Activated gamma-delta T cell treated with Interleukin-2 at 50 U/mL for 16 hours (primary cell): ENCODE data around the gene ACER3.
"Not testable (repeated sequence)": the region's sequence is repeated elsewhere in the genome, so short reads cannot be mapped to it uniquely, and the experiment has no call there.

ENCODE experiments used
- DNase-seq: peaks from one replicate; pipeline ENCODE4 v3.0.0-alpha.2; 2020

ACER3 gene

DNA sequence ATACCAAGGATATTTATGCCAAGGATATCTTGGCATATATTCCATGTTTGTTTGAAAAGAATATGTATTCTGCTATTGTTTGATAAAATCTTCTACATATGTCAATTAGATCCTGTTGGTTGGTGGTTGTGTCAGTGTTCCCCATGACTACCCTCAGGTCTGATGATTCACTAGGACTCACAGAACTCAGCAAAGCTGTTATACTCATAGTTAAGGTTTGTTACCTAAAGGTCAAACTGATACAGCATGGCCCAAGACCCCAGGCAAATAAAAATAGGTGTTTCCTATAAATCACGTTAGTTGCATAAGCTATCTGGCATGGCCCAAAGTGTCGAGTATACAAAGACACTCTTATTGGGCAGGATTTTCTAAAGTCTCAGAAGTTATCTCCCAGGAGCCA is 143.2 kb downstream of the ACER3 start:
- no peak for DNase-seq

DNA sequence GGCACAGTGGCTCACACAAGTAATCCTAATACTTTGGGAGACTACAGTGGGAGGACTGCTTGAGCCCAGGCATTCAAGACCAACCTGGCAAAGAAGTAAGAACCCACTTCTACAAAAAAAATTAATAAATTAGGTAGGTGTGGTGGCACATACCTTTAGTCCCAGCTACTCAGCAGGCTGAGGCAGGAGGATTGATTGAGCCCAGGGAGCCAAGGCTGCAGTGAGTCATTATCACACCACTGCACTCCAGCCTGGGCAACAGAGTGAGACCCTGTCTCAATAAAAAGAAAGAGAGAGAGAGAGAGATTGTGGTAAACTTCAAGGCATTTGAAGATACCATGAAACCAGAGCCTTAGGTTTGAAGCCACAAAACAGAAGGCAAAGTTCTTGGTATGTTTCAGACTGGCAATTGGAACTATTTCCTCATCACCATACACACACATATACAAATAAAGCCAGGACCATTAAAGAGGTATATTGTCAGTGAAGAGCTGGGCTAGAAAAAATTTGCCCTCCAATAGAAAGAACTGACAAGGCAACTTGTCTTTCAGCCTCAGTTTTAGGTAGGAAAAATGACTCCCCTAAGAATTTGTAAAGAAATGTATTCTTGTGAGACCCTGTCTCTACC is 148.9 kb downstream of the ACER3 start:
- no peak for DNase-seq

DNA sequence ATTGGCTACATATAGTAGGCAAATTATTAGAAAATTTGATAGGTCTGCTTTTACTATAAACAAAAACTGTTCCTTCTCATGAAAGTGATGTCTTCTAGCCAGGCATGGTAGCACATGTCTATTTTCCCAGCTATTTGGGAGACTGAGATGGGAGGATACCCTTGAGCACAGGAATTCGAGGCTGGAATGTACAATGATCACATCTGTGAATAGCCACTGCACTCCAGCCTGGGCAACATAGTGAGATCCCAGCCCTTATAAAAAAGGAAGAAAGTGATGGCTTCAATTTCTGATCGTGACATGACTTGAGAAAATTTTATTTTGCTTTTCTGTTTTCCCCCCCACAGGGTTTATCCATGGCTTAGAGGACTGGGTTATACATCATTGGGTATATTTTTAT is 154.0 kb downstream of the ACER3 start:
- no peak for DNase-seq

- not testable (repeated sequence) for DNase-seq
Measured at GRCh38 chr11:77018396-77018924, 157.7 kb downstream of the ACER3 start.

GRCh38 chr11:77019976-77020595 is 159.4 kb downstream of the ACER3 start:
- no peak for DNase-seq

- no peak for DNase-seq
Measured at GRCh38 chr11:77020734-77021133, 160.0 kb downstream of the ACER3 start.

DNA sequence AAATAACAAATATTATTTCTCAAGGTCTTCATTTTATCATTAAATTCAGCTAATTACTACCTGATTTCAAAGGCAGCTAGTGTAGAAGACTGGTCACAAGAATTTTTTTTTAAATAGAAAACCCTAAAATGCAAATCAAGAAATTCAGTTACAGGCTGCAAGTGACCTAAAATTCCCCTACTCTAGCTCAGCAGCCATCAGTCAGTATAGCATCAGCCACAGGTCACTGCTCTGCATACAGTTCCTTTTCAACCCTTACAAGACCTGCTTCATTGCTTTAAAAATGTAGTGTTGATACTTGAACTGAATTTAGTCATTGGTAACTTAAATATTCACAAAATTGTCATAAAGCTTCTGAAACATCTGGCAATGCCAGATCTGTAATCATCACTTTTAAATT is 164.0 kb downstream of the ACER3 start:
- no peak for DNase-seq

DNA sequence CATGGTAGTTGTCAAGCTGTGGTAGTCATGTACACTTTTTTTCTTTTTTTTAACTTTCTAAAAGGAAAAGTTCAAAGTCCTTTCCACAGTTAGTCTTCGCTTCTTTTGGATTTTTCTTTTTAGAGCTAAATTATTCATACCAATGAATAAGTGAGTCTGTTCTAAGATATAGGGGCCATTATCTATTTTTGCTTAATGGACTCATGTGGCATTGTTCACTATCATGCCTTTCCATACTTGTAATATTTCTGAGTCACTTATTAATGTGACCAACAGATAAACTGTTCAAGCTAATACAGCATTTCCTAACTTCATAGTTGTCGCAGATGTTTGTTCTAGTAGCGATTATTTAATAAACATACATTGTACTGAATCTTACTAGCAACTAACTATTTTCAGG is 165.5 kb downstream of the ACER3 start:
- no peak for DNase-seq

- no peak for DNase-seq
Measured at GRCh38 chr11:77026743-77027142, 166.0 kb downstream of the ACER3 start.

- DNase-seq: no peak
Measured at GRCh38 chr11:77027275-77027674, 166.6 kb downstream of the ACER3 start.

DNA sequence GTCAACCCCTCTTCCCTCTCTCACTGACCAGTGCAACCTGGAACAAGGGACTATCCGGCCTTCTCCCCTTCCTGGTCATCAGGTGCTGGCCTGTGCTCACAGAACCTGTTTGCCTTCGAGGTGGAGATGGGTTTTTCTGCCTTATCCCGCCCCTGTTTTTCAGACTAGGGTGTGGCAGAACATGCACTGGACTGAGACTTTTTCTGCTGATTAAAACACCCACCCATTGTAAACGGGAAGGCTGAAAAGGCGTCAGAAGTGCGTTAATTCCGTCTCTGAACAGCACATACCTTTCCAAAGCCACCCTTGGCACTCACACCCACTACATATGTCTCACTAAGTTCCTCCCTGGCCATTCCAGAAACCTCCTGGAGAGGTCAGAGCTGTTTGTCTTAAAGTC is 169.1 kb downstream of the ACER3 start:
- no peak for DNase-seq

DNA sequence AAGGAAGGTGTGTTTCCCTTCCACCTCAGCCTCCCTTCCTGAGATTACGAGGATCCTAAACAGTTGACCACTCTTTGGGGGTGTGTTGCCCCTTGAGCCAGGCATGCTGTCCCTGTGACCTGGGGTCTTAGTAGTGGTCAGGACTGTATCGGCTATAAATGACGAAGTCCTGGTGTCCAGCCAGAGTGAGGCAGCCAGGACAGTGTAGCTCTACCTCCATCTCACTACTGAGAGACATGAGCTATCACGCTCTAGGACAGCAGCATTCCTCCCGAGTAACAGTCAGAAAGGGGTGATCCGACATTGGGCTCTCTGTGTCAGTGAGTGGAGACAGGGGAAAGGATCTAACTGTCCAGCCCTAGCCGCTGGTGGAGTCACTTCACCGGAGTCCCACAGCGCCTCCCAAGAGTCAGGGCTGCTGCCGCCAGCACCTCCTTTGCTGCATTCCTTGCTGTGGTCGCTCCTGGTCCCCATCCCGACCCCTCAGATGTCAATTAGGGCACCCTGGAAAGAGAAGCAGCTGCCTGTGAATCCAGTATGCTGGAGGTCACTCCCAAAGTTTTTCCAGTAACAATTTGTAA is 170.2 kb downstream of the ACER3 start:
- DNase-seq: no peak

DNA sequence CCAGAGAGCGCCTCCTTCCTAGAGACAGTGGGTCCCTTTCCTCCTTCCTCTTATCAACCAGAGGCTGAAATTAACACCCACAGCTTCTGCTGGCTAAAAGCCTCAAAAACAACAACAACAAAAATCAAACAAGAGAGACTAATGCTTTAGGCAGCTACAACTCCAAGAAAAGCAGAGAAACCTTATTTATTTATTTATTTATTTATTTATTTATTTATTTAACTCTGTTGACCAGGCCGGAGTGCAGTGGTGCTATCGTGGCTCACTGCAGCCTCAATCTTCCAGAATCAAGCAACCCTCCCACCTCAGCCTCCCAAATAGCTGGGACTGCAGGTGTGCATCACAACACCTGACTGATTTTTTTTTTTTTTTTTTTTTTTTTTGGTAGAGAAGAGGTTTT is 170.9 kb downstream of the ACER3 start:
- DNase-seq: no peak

- no peak for DNase-seq
Measured at GRCh38 chr11:77035039-77035438, 174.3 kb downstream of the ACER3 start.

DNA sequence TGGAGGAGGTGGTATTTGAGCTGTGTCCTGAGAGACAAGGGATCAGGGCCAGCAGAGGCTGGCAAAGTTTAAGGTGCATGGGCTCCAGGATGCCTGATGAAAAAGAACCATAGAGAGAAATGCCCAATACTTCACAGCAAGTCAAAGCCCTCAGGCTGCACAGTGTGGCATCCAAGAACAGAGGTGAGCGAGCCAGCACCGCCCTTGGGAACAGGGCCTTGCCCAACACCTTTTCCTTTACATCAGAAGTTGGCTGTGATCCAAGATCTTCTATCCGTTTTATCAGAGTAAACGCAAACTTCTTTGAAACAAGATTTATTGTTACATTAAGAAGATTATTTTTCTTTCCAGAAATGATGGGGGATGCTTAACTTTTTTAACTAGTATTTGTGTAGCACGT is 174.9 kb downstream of the ACER3 start:
- DNase-seq: no peak

- DNase-seq: no peak
Measured at GRCh38 chr11:77036398-77036797, 175.7 kb downstream of the ACER3 start.

GRCh38 chr11:77037057-77037456 is 176.3 kb downstream of the ACER3 start:
- no peak for DNase-seq

- DNase-seq: no peak
Measured at GRCh38 chr11:77038029-77038824, 177.5 kb downstream of the ACER3 start.

- DNase-seq: no peak
Measured at GRCh38 chr11:77038825-77039326, 178.2 kb downstream of the ACER3 start.

DNA sequence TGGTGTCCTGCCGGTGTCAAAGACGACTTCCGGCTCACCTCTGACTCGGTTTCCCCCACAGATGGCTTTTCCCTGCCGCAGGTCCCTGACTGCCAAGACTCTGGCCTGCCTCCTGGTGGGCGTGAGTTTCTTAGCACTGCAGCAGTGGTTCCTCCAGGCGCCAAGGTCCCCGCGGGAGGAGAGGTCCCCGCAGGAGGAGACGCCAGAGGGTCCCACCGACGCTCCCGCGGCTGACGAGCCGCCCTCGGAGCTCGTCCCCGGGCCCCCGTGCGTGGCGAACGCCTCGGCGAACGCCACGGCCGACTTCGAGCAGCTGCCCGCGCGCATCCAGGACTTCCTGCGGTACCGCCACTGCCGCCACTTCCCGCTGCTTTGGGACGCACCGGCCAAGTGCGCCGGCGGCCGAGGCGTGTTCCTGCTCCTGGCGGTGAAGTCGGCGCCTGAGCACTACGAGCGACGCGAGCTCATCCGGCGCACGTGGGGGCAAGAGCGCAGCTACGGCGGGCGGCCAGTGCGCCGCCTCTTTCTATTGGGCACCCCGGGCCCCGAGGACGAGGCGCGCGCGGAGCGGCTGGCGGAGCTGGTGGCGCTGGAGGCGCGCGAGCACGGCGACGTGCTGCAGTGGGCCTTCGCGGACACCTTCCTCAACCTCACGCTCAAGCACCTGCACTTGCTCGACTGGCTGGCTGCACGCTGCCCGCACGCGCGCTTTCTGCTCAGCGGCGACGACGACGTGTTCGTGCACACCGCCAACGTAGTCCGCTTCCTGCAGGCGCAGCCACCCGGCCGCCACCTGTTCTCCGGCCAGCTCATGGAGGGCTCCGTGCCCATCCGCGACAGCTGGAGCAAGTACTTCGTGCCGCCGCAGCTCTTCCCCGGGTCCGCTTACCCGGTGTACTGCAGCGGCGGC is 179.0 kb downstream of the ACER3 start:
- no peak for DNase-seq

- no peak for DNase-seq
Measured at GRCh38 chr11:77040401-77040777, 179.7 kb downstream of the ACER3 start.

- DNase-seq: no peak
Measured at GRCh38 chr11:77040889-77041288, 180.2 kb downstream of the ACER3 start.
